H9 (cell line): ENCODE data around the gene GALNT2. TPM values are rescaled to one million over a fixed set of nuclear protein-coding genes. Genes with fewer than 3 reads are reported as not detected.

Source experiments
- DNase-seq: peaks from one replicate; pipeline ENCODE4 v3.0.0-alpha.2; 2017
- H2AFZ ChIP-seq: one replicate; pipeline ENCODE4 v1.6.1; 2013; ENCODE audit warnings: mild to moderate bottlenecking, low read length, control low read depth, moderate library complexity
- H2AK5ac ChIP-seq: 2 replicates; pipeline ENCODE4 v1.6.1; 2013; ENCODE audit warnings: low read length, control low read depth, mixed read lengths; ENCODE audit not compliant: insufficient read length
- H2BK120ac ChIP-seq: one replicate; pipeline ENCODE4 v1.6.1; 2013; ENCODE audit warnings: low read depth, mild to moderate bottlenecking, low read length, control low read depth, inconsistent platforms; ENCODE audit not compliant: poor library complexity, severe bottlenecking
- H2BK12ac ChIP-seq: 2 replicates; pipeline ENCODE4 v1.6.1; 2013; ENCODE audit warnings: low read length, control low read depth, mixed read lengths, low read depth; ENCODE audit not compliant: insufficient read length
- H2BK15ac ChIP-seq: 2 replicates; pipeline ENCODE4 v1.6.1; 2013; ENCODE audit warnings: low read depth, low read length, control low read depth
- H2BK20ac ChIP-seq: one replicate; pipeline ENCODE4 v1.6.1; 2013; ENCODE audit warnings: low read depth, mild to moderate bottlenecking, low read length, control low read depth, inconsistent platforms; ENCODE audit not compliant: poor library complexity, severe bottlenecking
- H2BK5ac ChIP-seq: 2 replicates; pipeline ENCODE4 v1.6.1; 2013; ENCODE audit warnings: low read length, control low read depth, mixed read lengths; ENCODE audit not compliant: insufficient read length
- H3K14ac ChIP-seq: 2 replicates; pipeline ENCODE4 v1.6.1; 2013; ENCODE audit warnings: low read length, control low read depth; ENCODE audit not compliant: insufficient read depth
- H3K18ac ChIP-seq: 2 replicates; pipeline ENCODE4 v1.6.1; 2013; ENCODE audit warnings: low read depth, mild to moderate bottlenecking, mixed read lengths, low read length, control low read depth; ENCODE audit not compliant: insufficient read length
- H3K23ac ChIP-seq: 2 replicates; pipeline ENCODE4 v1.6.1; 2013; ENCODE audit warnings: low read length, control low read depth, mixed read lengths, low read depth; ENCODE audit not compliant: insufficient read length
- H3K23me2 ChIP-seq: 2 replicates; pipeline ENCODE4 v1.6.1; 2013; ENCODE audit warnings: low read depth, mild to moderate bottlenecking, mixed read lengths, low read length, control low read depth; ENCODE audit not compliant: insufficient read length, poor library complexity, severe bottlenecking
- H3K27ac ChIP-seq: 2 replicates; pipeline ENCODE4 v1.5.1; 2013; ENCODE audit warnings: low read length, control low read depth, mixed read lengths, low read depth; ENCODE audit not compliant: insufficient read length
- H3K27me3 ChIP-seq: 2 replicates; pipeline ENCODE4 v1.6.1; 2013; ENCODE audit warnings: low read length, control low read depth, inconsistent platforms; ENCODE audit not compliant: insufficient read depth
- H3K4ac ChIP-seq: 2 replicates; pipeline ENCODE4 v1.6.1; 2013; ENCODE audit warnings: low read depth, mild to moderate bottlenecking, control low read depth, inconsistent platforms, low read length, moderate library complexity
- H3K4me1 ChIP-seq: 2 replicates; pipeline ENCODE4 v1.6.1; 2013; ENCODE audit warnings: low read length, control low read depth, inconsistent platforms; ENCODE audit not compliant: insufficient read depth
- H3K4me2 ChIP-seq: 2 replicates; pipeline ENCODE4 v1.6.1; 2013; ENCODE audit warnings: low read length, control low read depth, mixed read lengths; ENCODE audit not compliant: insufficient read length, insufficient read depth
- H3K56ac ChIP-seq: 2 replicates; pipeline ENCODE4 v1.6.1; 2013; ENCODE audit warnings: low read depth, mild to moderate bottlenecking, mixed read lengths, low read length, control low read depth; ENCODE audit not compliant: insufficient read length
- H3K79me1 ChIP-seq: 2 replicates; pipeline ENCODE4 v1.6.1; 2013; ENCODE audit warnings: low read depth, mild to moderate bottlenecking, moderate library complexity, low read length, control low read depth, inconsistent platforms; ENCODE audit not compliant: insufficient read depth, poor library complexity, severe bottlenecking
- H3K79me2 ChIP-seq: 2 replicates; pipeline ENCODE4 v1.6.1; 2013; ENCODE audit warnings: low read length, control low read depth, inconsistent platforms; ENCODE audit not compliant: insufficient read depth
- H3K9ac ChIP-seq: 2 replicates; pipeline ENCODE4 v1.6.1; 2013; ENCODE audit warnings: low read length, control low read depth, mixed read lengths; ENCODE audit not compliant: insufficient read length; ENCODE audit errors: extremely low read depth
- H3K9me3 ChIP-seq: one replicate; pipeline ENCODE4 v1.6.1; 2013; ENCODE audit warnings: low read depth, low read length, inconsistent platforms; ENCODE audit not compliant: control insufficient read depth
- H3T11ph ChIP-seq: one replicate; pipeline ENCODE4 v1.6.1; 2013; ENCODE audit warnings: mild to moderate bottlenecking, low read length, control low read depth, inconsistent platforms
- H4K20me1 ChIP-seq: one replicate; pipeline ENCODE4 v1.6.1; 2013; ENCODE audit not compliant: control insufficient read depth, insufficient read length, insufficient read depth
- H4K5ac ChIP-seq: 2 replicates; pipeline ENCODE4 v1.6.1; 2013; ENCODE audit warnings: low read depth, mild to moderate bottlenecking, mixed read lengths, low read length, control low read depth; ENCODE audit not compliant: insufficient read length
- H4K8ac ChIP-seq: replicated peaks from 2 replicates; pipeline ENCODE4 v1.6.1; 2013; ENCODE audit warnings: low read length, control low read depth, mixed read lengths, low read depth; ENCODE audit not compliant: insufficient read length
- H4K91ac ChIP-seq: 2 replicates; pipeline ENCODE4 v1.6.1; 2013; ENCODE audit warnings: low read depth, mild to moderate bottlenecking, moderate library complexity, mixed read lengths, low read length, control low read depth; ENCODE audit not compliant: insufficient read length
- H3K27ac Mint-ChIP-seq, 3 experiments: 2 replicates in 2 of 3; 3 replicates in 1 of 3; pipeline ENCODE4 v1.8.0; 2020 to 2021; ENCODE audit warnings: mixed read lengths in 3 of 3, mild to moderate bottlenecking in 1 of 3, moderate library complexity in 1 of 3
- H3K27me3 Mint-ChIP-seq: 2 replicates; pipeline ENCODE4 v1.8.0; 2021; ENCODE audit warnings: low read depth, mild to moderate bottlenecking, moderate library complexity, mixed read lengths
- H3K36me3 Mint-ChIP-seq, 3 experiments: 2 replicates in 2 of 3; 3 replicates in 1 of 3; pipeline ENCODE4 v1.8.0; 2020 to 2021; ENCODE audit warnings: low read depth in 3 of 3, mixed read lengths in 3 of 3; ENCODE audit not compliant: insufficient read depth in 1 of 3
- H3K4me1 Mint-ChIP-seq, 2 experiments: 2 replicates each; pipeline ENCODE4 v1.8.0; 2020; ENCODE audit warnings: mixed read lengths in 2 of 2
- H3K4me3 Mint-ChIP-seq, 2 experiments: 2 replicates in 1 of 2; 3 replicates in 1 of 2; pipeline ENCODE4 v1.8.0; 2020 to 2021; ENCODE audit warnings: mild to moderate bottlenecking in 2 of 2, mixed read lengths in 2 of 2, moderate library complexity in 1 of 2
- H3K9me3 Mint-ChIP-seq, 2 experiments: 2 replicates in 1 of 2; 3 replicates in 1 of 2; pipeline ENCODE4 v1.8.0; 2020; ENCODE audit warnings: mild to moderate bottlenecking in 2 of 2, mixed read lengths in 2 of 2, moderate library complexity in 1 of 2
- CTCF ChIP-seq: fragments of 200-600 bp; sonication (generic); conservative IDR thresholded peaks from 3 replicates; pipeline ENCODE4 v1.8.0; 2021; ENCODE audit warnings: antibody characterized with exemption, mild to moderate bottlenecking
- WGBS: extraction: QIAGEN DNeasy Blood & Tissue Kit; methylation state at CpG from one replicate; pipeline ENCODE4 v1.1.7; 2013; ENCODE audit warnings: missing lambda C conversion rate, low lambda C conversion rate, mixed read lengths; ENCODE audit not compliant: insufficient read length; ENCODE audit errors: extremely low coverage; 5-methylcytosine and 5-hydroxymethylcytosine counted together
- total RNA-seq: library from RNA; stranded (reverse); gene quantifications from 2 replicates; pipeline ENCODE4 v1.2.1, GENCODE V29; 2021

The GALNT2 gene
- total RNA-seq, 1 experiment from 2014 or later = 57.6 TPM

DNA sequence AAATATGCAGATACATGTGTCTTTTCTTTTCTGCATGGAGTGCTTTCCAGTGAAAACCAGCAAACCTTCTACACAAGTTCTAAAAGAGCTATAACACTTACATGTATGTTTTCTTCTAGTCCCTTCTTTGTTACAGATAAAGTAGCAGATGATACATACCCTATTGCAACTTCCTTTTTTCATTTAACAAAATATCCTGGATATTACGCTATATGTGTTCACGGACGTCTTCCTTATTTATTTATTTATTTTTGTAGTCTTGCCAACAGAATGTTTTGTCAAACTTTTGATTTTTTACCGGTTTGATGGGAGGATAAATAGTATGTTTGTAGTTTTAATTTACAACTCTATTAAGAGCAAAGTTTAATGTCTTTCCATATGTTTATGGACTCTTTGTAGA, 5.2 kb upstream of the GALNT2 start:
- Histone ChIP-seq H3K4ac (no peak overlapping the region), H3T11ph (no peak overlapping the region), H2AFZ (no peak overlapping the region), H2BK120ac (no peak overlapping the region), H3K14ac (no peak overlapping the region), H2BK20ac (no peak overlapping the region), H2BK5ac (no peak overlapping the region), H3K27me3 (no peaks in the 10 kb centered on the region), H2AK5ac (no peak overlapping the region), H3K4me1 (no peaks in the 10 kb centered on the region), H4K5ac (no peak overlapping the region), H4K8ac (no peak overlapping the region), H2BK15ac (no peak overlapping the region), H3K9ac (no peak overlapping the region), H3K79me2 (no peaks in the 10 kb centered on the region), H3K79me1 (no peaks in the 10 kb centered on the region), H3K56ac (no peak overlapping the region), H2BK12ac (no peak overlapping the region), H4K20me1 (no peaks in the 10 kb centered on the region), H3K23me2 (peaks cover 3% of the 10 kb centered on the region), H3K18ac (no peak overlapping the region), H3K27ac (no peak overlapping the region), H3K23ac (no peak overlapping the region), H4K91ac (no peak overlapping the region), H3K9me3 (no peaks in the 10 kb centered on the region), H3K4me2 (no peak overlapping the region)
- Mint-ChIP-seq H3K4me3 (no peak overlapping the region), H3K9me3 (peaks cover 16 to 18% of the 10 kb centered on the region in 2 experiments), H3K27me3 (peaks cover 3% of the 10 kb centered on the region), H3K4me1 (peaks cover 3 to 15% of the 10 kb centered on the region in 2 experiments), H3K27ac (no peak overlapping the region), H3K36me3 (peaks cover 0 to 17% (median 0%) of the 10 kb centered on the region in 3 experiments; a peak in 3 of 7 replicates)
- no CpG with 5 or more reads among the region's 4 CpGs for WGBS
- DNase-seq = no peak
- no peak for TF ChIP-seq CTCF
